Sigmoid colon (tissue), 7 donors: ENCODE measurements around the gene PHLDB1. TPM values are rescaled to one million over a fixed set of nuclear protein-coding genes. Genes with fewer than 3 reads are reported as not detected.

ENCODE experiments used
- DNase-seq: peaks from one replicate; pipeline ENCODE4 v3.0.0-alpha.2; 2019
- H3K27ac ChIP-seq, 4 donors: fragments of 200-600 bp; sonication (generic); one replicate each; pipeline ENCODE4 v1.5.1; 2016 to 2019; ENCODE audit warnings: mild to moderate bottlenecking in 1 of 4
- H3K27me3 ChIP-seq, 3 donors: fragments of 200-600 bp; sonication (generic); one replicate each; pipeline ENCODE4 v1.5.1; 2019; ENCODE audit warnings: mild to moderate bottlenecking in 1 of 3
- H3K36me3 ChIP-seq, 4 donors: fragments of 200-600 bp; sonication (generic); one replicate each; pipeline ENCODE4 v1.5.1; 2016 to 2019
- H3K4me1 ChIP-seq, 4 donors: fragments of 200-600 bp; sonication (generic); one replicate each; pipeline ENCODE4 v1.5.1; 2017 to 2019
- H3K4me3 ChIP-seq, 4 donors: fragments of 200-600 bp; sonication (generic); one replicate each; pipeline ENCODE4 v1.5.1; 2017 to 2019; ENCODE audit warnings: mild to moderate bottlenecking in 2 of 4, moderate library complexity in 1 of 4
- H3K9me3 ChIP-seq, 4 donors: fragments of 200-600 bp in 3 of 4; sonication (generic) in 3 of 4; one replicate each; pipeline versions ENCODE4 v1.5.1 to v1.6.1; 2013 to 2019
- EP300 ChIP-seq, 4 donors: sonication (generic); formaldehyde crosslinking; IDR thresholded peaks; one replicate each; pipeline ENCODE4 v1.6.1; 2017; ENCODE audit warnings: antibody characterized with exemption in 4 of 4
- POLR2A ChIP-seq, 2 donors: fragments of 450-650 bp; IDR thresholded peaks; one replicate each; pipeline ENCODE4 v1.6.1; 2016; ENCODE audit warnings: antibody characterized with exemption in 2 of 2, mild to moderate bottlenecking in 2 of 2, moderate library complexity in 2 of 2
- POLR2AphosphoS5 ChIP-seq, 4 donors: sonication (generic); formaldehyde crosslinking; IDR thresholded peaks; one replicate each; pipeline ENCODE4 v1.6.1; 2017; ENCODE audit warnings: antibody characterized with exemption in 4 of 4
- WGBS, 2 donors: extraction: QIAGEN DNeasy Blood & Tissue Kit; methylation state at CpG; one replicate each; pipeline ENCODE4 v1.1.7; 2013; 5-methylcytosine and 5-hydroxymethylcytosine counted together
- intact Hi-C: fragments of 100-400 bp; cut with DNase I; formaldehyde crosslinking; loops from one replicate; pipeline ENCODE4 v1.15.1; 2023
- polyA plus RNA-seq, 3 donors: library from polyadenylated mRNA; stranded (reverse); fragments of 200-250 nt; gene quantifications; one replicate each; pipeline ENCODE4 v1.2.3, GENCODE V29; 2013
- total RNA-seq, 4 donors: library from RNA; depleted of rRNA; stranded (reverse); fragments of >200 nt; gene quantifications; one replicate each; pipeline ENCODE4 v1.1.0, GENCODE V29; 2016
- TF ChIP-seq, protein P1 (sequence below), 4 experiments: fragments of 450-650 bp in 3 of 4; fragments of 200-600 bp in 1 of 4; IDR thresholded peaks; one replicate each; pipeline ENCODE4 v1.5.1; 2016 to 2019; ENCODE audit warnings: antibody characterized with exemption in 4 of 4, mild to moderate bottlenecking in 3 of 4, moderate library complexity in 2 of 4
- donor health status: healthy with polysubstance abuse.
- donor health status: Bipolar disorder and iron deficiency.
- donor health status: healthy.

The PHLDB1 gene
- total and polyA plus RNA-seq, 7 donors, result 33.6 to 126 (median 51.8) TPM

DNA sequence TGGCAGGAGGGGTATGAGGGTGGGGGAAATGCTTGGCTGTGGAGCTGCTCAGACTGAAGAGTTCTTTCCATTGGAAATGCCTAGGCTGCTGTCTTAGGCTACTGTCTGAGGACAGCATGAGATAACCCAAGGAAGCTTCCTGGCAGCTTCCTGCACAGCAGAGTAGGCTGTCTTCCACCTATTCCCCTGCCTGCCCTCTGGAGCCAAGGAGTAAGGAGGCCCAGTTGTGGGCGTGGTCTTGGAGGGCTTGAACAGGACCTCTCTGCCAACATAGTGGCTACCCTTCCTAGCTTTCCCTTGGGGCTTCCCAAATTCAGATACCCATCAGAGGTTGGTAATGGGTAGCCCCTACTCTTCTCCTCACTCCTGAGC lies 25.9 kb downstream of the PHLDB1 start:
- TF ChIP-seq POLR2A (IDR thresholded peaks at IDR 0.05), result no peak
- TF ChIP-seq POLR2AphosphoS5 (IDR thresholded peaks at IDR 0.05), result no peak
- TF ChIP-seq, protein P1, sequence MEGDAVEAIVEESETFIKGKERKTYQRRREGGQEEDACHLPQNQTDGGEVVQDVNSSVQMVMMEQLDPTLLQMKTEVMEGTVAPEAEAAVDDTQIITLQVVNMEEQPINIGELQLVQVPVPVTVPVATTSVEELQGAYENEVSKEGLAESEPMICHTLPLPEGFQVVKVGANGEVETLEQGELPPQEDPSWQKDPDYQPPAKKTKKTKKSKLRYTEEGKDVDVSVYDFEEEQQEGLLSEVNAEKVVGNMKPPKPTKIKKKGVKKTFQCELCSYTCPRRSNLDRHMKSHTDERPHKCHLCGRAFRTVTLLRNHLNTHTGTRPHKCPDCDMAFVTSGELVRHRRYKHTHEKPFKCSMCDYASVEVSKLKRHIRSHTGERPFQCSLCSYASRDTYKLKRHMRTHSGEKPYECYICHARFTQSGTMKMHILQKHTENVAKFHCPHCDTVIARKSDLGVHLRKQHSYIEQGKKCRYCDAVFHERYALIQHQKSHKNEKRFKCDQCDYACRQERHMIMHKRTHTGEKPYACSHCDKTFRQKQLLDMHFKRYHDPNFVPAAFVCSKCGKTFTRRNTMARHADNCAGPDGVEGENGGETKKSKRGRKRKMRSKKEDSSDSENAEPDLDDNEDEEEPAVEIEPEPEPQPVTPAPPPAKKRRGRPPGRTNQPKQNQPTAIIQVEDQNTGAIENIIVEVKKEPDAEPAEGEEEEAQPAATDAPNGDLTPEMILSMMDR (IDR thresholded peaks at IDR 0.05), result no peak
- TF ChIP-seq EP300 (IDR thresholded peaks at IDR 0.05), result no peak
- no peak overlapping the region for H3K4me3 ChIP-seq
- H3K36me3 ChIP-seq, result peaks cover 0 to 63% (median 23%) of the 10 kb centered on the region in 4 donors
- H3K4me1 ChIP-seq, result peaks cover 0 to 67% (median 52%) of the 10 kb centered on the region in 4 donors
- no peak for DNase-seq
- WGBS, 2 donors, result 61 to 85% methylated on average over 1 of the region's 1 CpG
- intact Hi-C loops, result no loop called here
- no peaks in the 10 kb centered on the region for H3K27me3 ChIP-seq
- peak overlapping the region; percentile 80 to 86 (median 82) for H3K27ac ChIP-seq
- no peaks in the 10 kb centered on the region for H3K9me3 ChIP-seq

DNA sequence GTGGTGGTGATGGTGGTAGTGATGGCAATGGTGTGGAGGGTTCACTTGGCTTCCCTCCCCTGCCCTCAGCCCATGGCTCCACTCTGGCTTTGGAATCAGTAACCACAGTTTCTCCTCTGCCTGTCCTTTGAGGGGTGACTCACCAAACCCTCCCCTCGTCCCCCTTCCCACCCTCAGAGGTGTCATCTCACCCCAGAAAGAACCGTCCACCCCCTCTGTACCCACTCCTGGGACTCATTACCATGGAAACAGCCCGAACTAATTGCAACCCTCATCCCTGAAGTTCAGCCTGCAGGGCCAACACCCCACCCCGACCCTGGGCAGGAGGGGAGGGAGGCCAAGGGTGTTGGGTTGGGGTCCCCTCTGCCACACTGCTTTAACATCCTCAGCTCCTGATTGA lies 26.6 kb downstream of the PHLDB1 start:
- no peak for DNase-seq
- intact Hi-C loops, result loop anchor here (1.0 kb wide), 1 partner anchor 25 kb away; no protein-coding TSS in a partner anchor
- Histone ChIP-seq H3K27me3 (no peaks in the 10 kb centered on the region), H3K27ac (peak overlapping the region; percentile 80 to 86 (median 82)), H3K36me3 (peaks cover 0 to 63% (median 18%) of the 10 kb centered on the region in 4 donors), H3K4me1 (peaks cover 0 to 61% (median 48%) of the 10 kb centered on the region in 4 donors), H3K9me3 (no peaks in the 10 kb centered on the region), H3K4me3 (peak overlapping the region in 1 of 4 donors; percentile 48)
- TF ChIP-seq POLR2AphosphoS5 (IDR thresholded peaks at IDR 0.05) (no peak), POLR2A (IDR thresholded peaks at IDR 0.05) (no peak), EP300 (IDR thresholded peaks at IDR 0.05) (no peak)
- TF ChIP-seq, protein P1 (IDR thresholded peaks at IDR 0.05), result no peak
- 57 to 60% methylated on average over 4 of the region's 4 CpGs for WGBS, 2 donors

DNA sequence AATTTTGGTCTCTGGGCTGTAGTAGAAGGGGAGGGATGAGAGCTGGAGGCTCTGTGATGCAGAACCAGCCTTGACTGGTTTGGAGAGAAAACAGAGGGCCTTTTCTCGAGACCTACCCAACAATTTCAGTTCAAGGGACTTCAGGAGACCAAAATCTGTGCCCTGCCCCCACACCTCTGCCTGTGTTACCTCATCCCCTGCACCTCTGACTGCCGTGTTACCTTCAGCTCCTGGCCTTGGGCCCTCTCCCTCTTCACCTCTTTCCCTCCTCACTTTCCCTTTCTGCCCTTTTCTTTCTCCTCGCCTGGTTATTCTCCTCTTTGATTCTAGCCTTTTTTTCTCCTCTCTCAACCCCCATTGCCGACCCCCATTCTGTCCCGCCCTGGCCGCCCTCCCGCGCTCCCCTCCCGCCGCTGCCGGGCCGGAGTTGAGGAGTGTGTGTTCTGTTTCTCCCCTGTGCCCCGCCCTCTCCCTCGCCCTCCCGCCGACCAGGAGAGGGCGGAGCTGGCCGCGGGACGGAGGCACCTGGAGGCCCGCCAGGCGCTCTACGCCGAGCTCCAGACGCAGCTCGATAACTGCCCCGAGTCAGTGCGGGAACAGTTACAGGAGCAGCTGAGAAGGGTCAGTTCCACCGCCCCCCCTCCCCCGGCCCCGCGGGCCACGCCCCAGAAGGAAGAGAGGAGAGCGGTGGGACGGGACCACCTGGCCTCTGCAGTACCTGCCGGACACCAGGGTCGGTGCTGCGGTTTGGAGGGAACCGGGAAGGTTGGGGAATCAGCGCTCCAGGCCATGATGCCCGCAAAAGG lies 27.2 kb downstream of the PHLDB1 start:
- TF ChIP-seq POLR2AphosphoS5 (IDR thresholded peaks at IDR 0.05) (peak; percentile 26 to 68 (median 58)), POLR2A (IDR thresholded peaks at IDR 0.05) (no peak), EP300 (IDR thresholded peaks at IDR 0.05) (no peak)
- TF ChIP-seq, protein P1 (IDR thresholded peaks at IDR 0.05), result peak in 2 of 4 experiments; percentile 9 to 22
- H3K4me1 ChIP-seq, result peaks cover 0 to 55% (median 43%) of the 10 kb centered on the region in 4 donors

DNA sequence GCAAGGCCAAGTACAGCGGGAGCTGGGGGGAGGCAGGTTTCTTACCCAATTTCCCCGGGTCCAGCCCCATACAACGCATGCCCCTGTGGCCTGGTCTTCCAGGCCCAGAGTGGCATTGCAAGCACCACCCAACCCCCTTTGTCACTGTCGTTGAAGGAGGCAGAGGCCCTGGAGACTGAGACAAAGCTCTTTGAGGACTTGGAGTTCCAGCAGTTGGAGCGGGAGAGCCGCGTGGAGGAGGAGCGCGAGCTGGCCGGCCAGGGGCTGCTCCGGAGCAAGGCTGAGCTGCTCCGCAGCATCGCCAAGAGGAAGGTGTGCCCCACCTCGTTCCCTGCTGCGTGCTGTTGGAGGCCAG lies 27.8 kb downstream of the PHLDB1 start:
- DNase-seq, result no peak
- peak overlapping the region; percentile 18 to 48 (median 39) for H3K4me3 ChIP-seq
- 24 to 68% methylated on average over 15 of the region's 15 CpGs for WGBS, 2 donors
- peaks cover 0 to 56% (median 44%) of the 10 kb centered on the region in 4 donors for H3K4me1 ChIP-seq
- peak overlapping the region; percentile 80 to 86 (median 82) for H3K27ac ChIP-seq
- peaks cover 0 to 63% (median 18%) of the 10 kb centered on the region in 4 donors for H3K36me3 ChIP-seq
- intact Hi-C loops, result loop anchor here (1.0 kb wide), 1 partner anchor 27 kb away; no protein-coding TSS in a partner anchor
- TF ChIP-seq POLR2A (IDR thresholded peaks at IDR 0.05), result peak in 1 of 2 donors; percentile 21
- no peak for TF ChIP-seq EP300 (IDR thresholded peaks at IDR 0.05)
- TF ChIP-seq, protein P1 (IDR thresholded peaks at IDR 0.05), result no peak
- TF ChIP-seq POLR2AphosphoS5 (IDR thresholded peaks at IDR 0.05), result no peak
- H3K27me3 ChIP-seq, result no peaks in the 10 kb centered on the region
- no peaks in the 10 kb centered on the region for H3K9me3 ChIP-seq

More for the DNA sequence above, 27.2 kb downstream of the PHLDB1 start:
- intact Hi-C loops, result loop anchor here (1.0 kb wide), 2 partner anchors 25 to 26 kb away; no protein-coding TSS in a partner anchor
- peak; percentile 94 for DNase-seq
- Histone ChIP-seq H3K27ac (peak overlapping the region; percentile 80 to 86 (median 82)), H3K4me3 (peak overlapping the region; percentile 18 to 48 (median 39)), H3K27me3 (no peaks in the 10 kb centered on the region), H3K9me3 (no peaks in the 10 kb centered on the region), H3K36me3 (peaks cover 0 to 63% (median 19%) of the 10 kb centered on the region in 4 donors)
- 13 to 43% methylated on average over 41 of the region's 41 CpGs for WGBS, 2 donors
